ENCODE data around the gene SKI.

GRCh38 chr1:2330519-2331199 lies 102.5 kb downstream of the SKI start:
- TF ChIP-seq, protein P1, sequence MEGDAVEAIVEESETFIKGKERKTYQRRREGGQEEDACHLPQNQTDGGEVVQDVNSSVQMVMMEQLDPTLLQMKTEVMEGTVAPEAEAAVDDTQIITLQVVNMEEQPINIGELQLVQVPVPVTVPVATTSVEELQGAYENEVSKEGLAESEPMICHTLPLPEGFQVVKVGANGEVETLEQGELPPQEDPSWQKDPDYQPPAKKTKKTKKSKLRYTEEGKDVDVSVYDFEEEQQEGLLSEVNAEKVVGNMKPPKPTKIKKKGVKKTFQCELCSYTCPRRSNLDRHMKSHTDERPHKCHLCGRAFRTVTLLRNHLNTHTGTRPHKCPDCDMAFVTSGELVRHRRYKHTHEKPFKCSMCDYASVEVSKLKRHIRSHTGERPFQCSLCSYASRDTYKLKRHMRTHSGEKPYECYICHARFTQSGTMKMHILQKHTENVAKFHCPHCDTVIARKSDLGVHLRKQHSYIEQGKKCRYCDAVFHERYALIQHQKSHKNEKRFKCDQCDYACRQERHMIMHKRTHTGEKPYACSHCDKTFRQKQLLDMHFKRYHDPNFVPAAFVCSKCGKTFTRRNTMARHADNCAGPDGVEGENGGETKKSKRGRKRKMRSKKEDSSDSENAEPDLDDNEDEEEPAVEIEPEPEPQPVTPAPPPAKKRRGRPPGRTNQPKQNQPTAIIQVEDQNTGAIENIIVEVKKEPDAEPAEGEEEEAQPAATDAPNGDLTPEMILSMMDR (IDR thresholded peaks at IDR 0.05) = peak in 1 of 3 donors; percentile 4
- TF ChIP-seq POLR2A (IDR thresholded peaks at IDR 0.05) = no peak

All from breast epithelium (tissue), 3 donors.